Natural killer cell (primary cell): ENCODE measurements around the gene HNRNPK. TPM values are rescaled to one million over a fixed set of nuclear protein-coding genes. Genes with fewer than 3 reads are reported as not detected.

ENCODE experiments used
- ATAC-seq, 3 donors: fragments of 150-1000 bp in 2 of 3; fragments of 200-7000 bp in 1 of 3; cut with Tn5 transposase; 1 replicate in 1 of 3; 2 replicates in 2 of 3; pipeline ENCODE4 v1.10.0; 2021; ENCODE audit warnings: mild to moderate bottlenecking in 2 of 3, moderate library complexity in 2 of 3
- DNase-seq, 2 donors: peaks; one replicate each; pipeline versions ENCODE4 v3.0.0 to v3.0.0-alpha.2; 2013 to 2021; ENCODE audit warnings: mixed read lengths in 1 of 2
- H3K27ac ChIP-seq: one replicate; pipeline ENCODE4 v1.5.1; 2013; ENCODE audit warnings: mild to moderate bottlenecking, low read length
- H3K27me3 ChIP-seq: one replicate; pipeline ENCODE4 v1.6.1; 2013; ENCODE audit warnings: low read length; ENCODE audit not compliant: control insufficient read depth, insufficient read depth
- H3K36me3 ChIP-seq: one replicate; pipeline ENCODE4 v1.6.1; 2013; ENCODE audit warnings: low read length; ENCODE audit not compliant: control insufficient read depth, insufficient read depth
- H3K4me1 ChIP-seq: one replicate; pipeline ENCODE4 v1.6.1; 2013; ENCODE audit warnings: low read length; ENCODE audit not compliant: control insufficient read depth, insufficient read depth
- H3K4me3 ChIP-seq: one replicate; pipeline ENCODE4 v1.5.1; 2013; ENCODE audit warnings: low read length
- H3K9me3 ChIP-seq: one replicate; pipeline ENCODE4 v1.6.1; 2013; ENCODE audit warnings: low read length; ENCODE audit not compliant: control insufficient read depth, insufficient read depth
- H3K27ac Mint-ChIP-seq, 2 donors: one replicate each; pipeline ENCODE4 v1.8.0; 2022; ENCODE audit warnings: mild to moderate bottlenecking in 2 of 2, mixed read lengths in 2 of 2, moderate library complexity in 1 of 2
- H3K27me3 Mint-ChIP-seq, 2 donors: one replicate each; pipeline ENCODE4 v1.8.0; 2022; ENCODE audit warnings: low read depth in 2 of 2, mixed read lengths in 2 of 2
- H3K36me3 Mint-ChIP-seq: one replicate; pipeline ENCODE4 v1.8.0; 2022; ENCODE audit warnings: mixed read lengths
- H3K4me1 Mint-ChIP-seq, 2 donors: one replicate each; pipeline ENCODE4 v1.8.0; 2022; ENCODE audit warnings: mixed read lengths in 2 of 2
- H3K4me3 Mint-ChIP-seq: one replicate; pipeline ENCODE4 v1.8.0; 2022; ENCODE audit warnings: mild to moderate bottlenecking, moderate library complexity, mixed read lengths
- H3K9me3 Mint-ChIP-seq, 2 donors: one replicate each; pipeline ENCODE4 v1.8.0; 2022; ENCODE audit warnings: mixed read lengths in 2 of 2
- CTCF ChIP-seq: fragments of 200-600 bp; IDR thresholded peaks from one replicate; pipeline ENCODE4 v1.8.0; 2022; ENCODE audit warnings: antibody characterized with exemption
- WGBS: methylation state at CpG from one replicate; pipeline ENCODE4 v1.1.7; 2013; ENCODE audit warnings: missing lambda C conversion rate; ENCODE audit not compliant: insufficient coverage; 5-methylcytosine and 5-hydroxymethylcytosine counted together
- intact Hi-C: fragments of 100-400 bp; cut with micrococcal nuclease; formaldehyde crosslinking; loops from one replicate; pipeline ENCODE4 v1.14.2; 2022
- total RNA-seq, 4 donors: library from RNA; stranded (reverse); fragments of 120-200 nt in 1 of 4; gene quantifications; one replicate each; pipeline versions ENCODE4 v1.2.3 to v1.2.4, GENCODE V29; 2013 to 2022

The HNRNPK gene
- total RNA-seq, 3 donors from 2014 or later (not counting 1 experiment from before 2014, with no cell fraction given) = 703 to 872 (median 771) TPM

GRCh38 chr9:83936523-83936922 is 43.5 kb downstream of the HNRNPK start:
- Histone ChIP-seq H3K9me3 (no peaks in the 10 kb centered on the region), H3K27ac (no peak overlapping the region), H3K4me3 (no peak overlapping the region), H3K36me3 (peaks cover 4% of the 10 kb centered on the region), H3K4me1 (no peaks in the 10 kb centered on the region), H3K27me3 (no peaks in the 10 kb centered on the region)
- Mint-ChIP-seq H3K4me1 (no peaks in the 10 kb centered on the region), H3K4me3 (no peak overlapping the region), H3K36me3 (no peaks in the 10 kb centered on the region), H3K27me3 (no peaks in the 10 kb centered on the region), H3K27ac (no peak overlapping the region), H3K9me3 (no peaks in the 10 kb centered on the region)
- intact Hi-C loops = loop anchor here (5.0 kb wide), 1 partner anchor 481 kb away; no protein-coding TSS in a partner anchor
- 89% methylated on average over 6 of the region's 6 CpGs for WGBS
- ATAC-seq = no peak
- no peak for DNase-seq
- no peak for TF ChIP-seq CTCF

- no peak overlapping the region for H3K4me3 ChIP-seq
- Mint-ChIP-seq H3K9me3 (no peaks in the 10 kb centered on the region), H3K27me3 (no peaks in the 10 kb centered on the region), H3K27ac (no peak overlapping the region), H3K4me1 (no peaks in the 10 kb centered on the region), H3K36me3 (no peaks in the 10 kb centered on the region), H3K4me3 (no peak overlapping the region)
- H3K9me3 ChIP-seq = no peaks in the 10 kb centered on the region
- TF ChIP-seq CTCF = no peak
- no peak for DNase-seq
- no peak for ATAC-seq
- intact Hi-C loops = loop anchor here (5.0 kb wide), 1 partner anchor 482 kb away; no protein-coding TSS in a partner anchor
- no peak overlapping the region for H3K27ac ChIP-seq
- no peaks in the 10 kb centered on the region for H3K4me1 ChIP-seq
- H3K36me3 ChIP-seq = peaks cover 4% of the 10 kb centered on the region
- 69% methylated on average over 3 of the region's 3 CpGs for WGBS
- H3K27me3 ChIP-seq = no peaks in the 10 kb centered on the region
Measured at GRCh38 chr9:83935276-83935935, 44.6 kb downstream of the HNRNPK start.

GRCh38 chr9:83934569-83935275 is 45.3 kb downstream of the HNRNPK start:
- no peaks in the 10 kb centered on the region for H3K4me1 ChIP-seq
- intact Hi-C loops = loop anchor here (5.0 kb wide), 1 partner anchor 483 kb away; no protein-coding TSS in a partner anchor
- no peak for DNase-seq
- Mint-ChIP-seq H3K36me3 (no peaks in the 10 kb centered on the region), H3K4me1 (no peaks in the 10 kb centered on the region), H3K27me3 (no peaks in the 10 kb centered on the region), H3K27ac (no peak overlapping the region), H3K9me3 (no peaks in the 10 kb centered on the region), H3K4me3 (no peak overlapping the region)
- no peaks in the 10 kb centered on the region for H3K9me3 ChIP-seq
- peaks cover 4% of the 10 kb centered on the region for H3K36me3 ChIP-seq
- H3K4me3 ChIP-seq = no peak overlapping the region
- no peaks in the 10 kb centered on the region for H3K27me3 ChIP-seq
- H3K27ac ChIP-seq = no peak overlapping the region
- no peak for TF ChIP-seq CTCF
- peak in 1 of 3 donors; percentile 52 for ATAC-seq
- WGBS = 84% methylated on average over 5 of the region's 5 CpGs
